HepG2 (cell line): ENCODE measurements around the gene HOXA7. TPM values are rescaled to one million over a fixed set of nuclear protein-coding genes. Genes with fewer than 3 reads are reported as not detected.

Experiments used
- ATAC-seq: fragments of 200-7000 bp; cut with Tn5 transposase; 3 replicates; pipeline ENCODE4 v1.9.1; 2020; ENCODE audit warnings: mild to moderate bottlenecking, moderate library complexity
- BruUV-seq: library from RNA; stranded (reverse); fragments of 400-500 nt; replicated peaks from 2 replicates; lab custom pipeline; 2021; lab: Mats Ljungman, UMichigan
- CTCF ChIA-PET: fragments of 300-600 bp; formaldehyde crosslinking; extraction: SDS; loops from one replicate; lab custom pipeline; 2021; ENCODE audit warnings: low total read pairs, inconsistent platforms, low intra/inter-chr PET ratio; lab: Yijun Ruan, JAX
- POLR2A ChIA-PET: fragments of 350-600 bp; sonication (Branson Sonifier 250); formaldehyde crosslinking; loops from one replicate; lab custom pipeline; 2020; ENCODE audit warnings: antibody characterized with exemption, inconsistent platforms; lab: Yijun Ruan, JAX
- DNase-seq: peaks from one replicate; pipeline ENCODE4 v3.0.0-alpha.2; 2015; ENCODE audit warnings: low spot score
- FAIRE-seq: peaks from 3 replicates; lab custom pipeline; 2011; peaks lifted over from hg19 to GRCh38; lab: Jason Lieb, UNC
- H2AFZ ChIP-seq: one replicate; pipeline ENCODE4 v1.6.1; 2011; ENCODE audit warnings: low read length, inconsistent platforms
- H3K27ac ChIP-seq: fragments of 300-600 bp; 3 replicates; pipeline ENCODE4 v1.8.0; 2011; ENCODE audit warnings: mixed run types, mild to moderate bottlenecking, mixed read lengths, low read length, inconsistent platforms; ENCODE audit not compliant: insufficient read depth; ENCODE audit errors: extremely low read length
- H3K27me3 ChIP-seq, 2 experiments: fragments of 200-600 bp in 1 of 2; 2 replicates in 1 of 2; 3 replicates in 1 of 2; pipeline versions ENCODE4 v1.6.0 to v1.8.0; 2011; ENCODE audit warnings: low read length in 2 of 2, mild to moderate bottlenecking in 2 of 2, moderate library complexity in 2 of 2, inconsistent platforms in 1 of 2; ENCODE audit not compliant: insufficient read depth in 2 of 2, control insufficient read depth in 1 of 2
- H3K36me3 ChIP-seq, 2 experiments: fragments of 200-600 bp in 1 of 2; replicated peaks in 1 of 2; 2 replicates in 1 of 2; 3 replicates in 1 of 2; pipeline versions ENCODE4 v1.5.1 to v1.8.0; 2011; ENCODE audit warnings: low read length in 2 of 2, inconsistent platforms in 1 of 2; ENCODE audit not compliant: insufficient read depth in 2 of 2, control insufficient read depth in 1 of 2
- H3K4me1 ChIP-seq: 2 replicates; pipeline ENCODE4 v1.5.1; 2012; ENCODE audit warnings: low read length, inconsistent platforms; ENCODE audit not compliant: insufficient read depth
- H3K4me2 ChIP-seq: 2 replicates; pipeline ENCODE4 v1.6.0; 2011; ENCODE audit warnings: low read depth, low read length, inconsistent platforms
- H3K4me3 ChIP-seq, 3 experiments: fragments of 200-600 bp in 1 of 3; sonication (generic), shearing (Covaris generic) in 1 of 3; replicated peaks in 1 of 3; 2 replicates each; pipeline ENCODE4 v1.5.1; 2011 to 2016; ENCODE audit warnings: low read length in 3 of 3, inconsistent platforms in 2 of 3, low read depth in 2 of 3, mild to moderate bottlenecking in 2 of 3, control low read depth in 1 of 3, mixed read lengths in 1 of 3; ENCODE audit not compliant: insufficient read depth in 1 of 3
- H3K79me2 ChIP-seq: one replicate; pipeline ENCODE4 v1.6.1; 2011; ENCODE audit warnings: low read length, inconsistent platforms; ENCODE audit not compliant: insufficient read depth
- H3K9ac ChIP-seq: 2 replicates; pipeline ENCODE4 v1.6.0; 2011; ENCODE audit warnings: mild to moderate bottlenecking, low read depth, low read length, inconsistent platforms; ENCODE audit not compliant: insufficient read depth
- H3K9me3 ChIP-seq: 2 replicates; pipeline ENCODE4 v1.5.1; 2012; ENCODE audit warnings: mild to moderate bottlenecking, low read length
- H4K20me1 ChIP-seq: 2 replicates; pipeline ENCODE4 v1.6.0; 2011; ENCODE audit warnings: inconsistent platforms, mild to moderate bottlenecking, low read length, moderate library complexity; ENCODE audit not compliant: insufficient read depth
- CREB1 ChIP-seq, 2 experiments: fragments of 450-650 bp in 1 of 2; IDR thresholded peaks; 2 replicates each; pipeline ENCODE4 v1.6.1; 2016 to 2017; ENCODE audit warnings: control low read depth in 1 of 2, mild to moderate bottlenecking in 1 of 2, missing compliant biosample characterization in 1 of 2, missing genetic modification characterization in 1 of 2
- EP300 ChIP-seq, 3 experiments: sonication (generic) in 1 of 3; formaldehyde crosslinking in 1 of 3; IDR thresholded peaks; 2 replicates each; pipeline versions ENCODE4 v1.5.1 to v1.6.1; 2011 to 2020; ENCODE audit warnings: low read depth in 2 of 3, low read length in 2 of 3, borderline replicate concordance in 1 of 3, improper control_type of control experiment in 1 of 3, mild to moderate bottlenecking in 1 of 3, missing genetic modification reagents in 1 of 3, moderate library complexity in 1 of 3
- SP4 ChIP-seq: sonication (generic); formaldehyde crosslinking; IDR thresholded peaks from 2 replicates; pipeline ENCODE4 v1.8.1; 2023; ENCODE audit warnings: mild to moderate bottlenecking, missing genetic modification reagents
- THAP11 ChIP-seq: IDR thresholded peaks from 2 replicates; pipeline ENCODE4 v1.6.1; 2016; ENCODE audit warnings: missing biosample characterization, missing genetic modification reagents
- ZNF235 ChIP-seq: sonication (generic); formaldehyde crosslinking; IDR thresholded peaks from 2 replicates; pipeline ENCODE4 v1.8.1; 2023; ENCODE audit warnings: mild to moderate bottlenecking, missing genetic modification reagents, borderline replicate concordance
- ZNF512 ChIP-seq: sonication (generic); formaldehyde crosslinking; IDR thresholded peaks from 2 replicates; pipeline ENCODE4 v1.4.0; 2020; ENCODE audit warnings: mild to moderate bottlenecking, missing genetic modification reagents
- ZNF552 ChIP-seq: sonication (generic); formaldehyde crosslinking; IDR thresholded peaks from 2 replicates; pipeline ENCODE4 v1.9.0; 2022; ENCODE audit warnings: missing genetic modification reagents, mild to moderate bottlenecking, borderline replicate concordance
- ZNF746 ChIP-seq: sonication (generic); formaldehyde crosslinking; IDR thresholded peaks from 2 replicates; pipeline ENCODE4 v1.8.0; 2022; ENCODE audit warnings: mild to moderate bottlenecking, missing genetic modification reagents
- ZNF777 ChIP-seq: sonication (generic); formaldehyde crosslinking; IDR thresholded peaks from 2 replicates; pipeline ENCODE4 v1.4.0; 2020; ENCODE audit warnings: missing genetic modification reagents
- WGBS: methylation state at CpG from one replicate; pipeline ENCODE4 v1.1.6; 2017; ENCODE audit warnings: low lambda C conversion rate; 5-methylcytosine and 5-hydroxymethylcytosine counted together
- in situ Hi-C: cut with HindIII; loops from 2 replicates; pipeline ENCODE4 v1.10.0; 2017; ENCODE audit warnings: low pct_unique_long_range_greater_than_20kb; ENCODE audit not compliant: extremely low pct_ligation_motif_present
- intact Hi-C: fragments of 100-400 bp; cut with micrococcal nuclease; formaldehyde crosslinking; loops from one replicate; pipeline ENCODE4 v1.10.0; 2022; ENCODE audit not compliant: unreplicated experiment
- polyA plus RNA-seq, 8 experiments: library from polyadenylated mRNA; depleted of rRNA in 3 of 8; stranded (reverse) in 7 of 8; unstranded in 1 of 8; fragments of >200 nt; fragmentation: Illumina TruSeq in 4 of 8; extraction: Trizol in 4 of 8; gene quantifications; 2 replicates each; pipeline versions ENCODE4 v1.2.1 to v1.2.3, GENCODE V29; 2011 to 2016; ENCODE audit warnings: low read depth in 4 of 8, missing spikeins in 1 of 8, mixed read lengths in 1 of 8; ENCODE audit not compliant: insufficient read depth in 1 of 8
- total RNA-seq, 5 experiments: library from RNA; depleted of rRNA; stranded (reverse); fragments of >200 nt; fragmentation: Illumina TruSeq; extraction: Trizol; gene quantifications; 2 replicates each; pipeline ENCODE4 v1.2.3, GENCODE V29; 2016; ENCODE audit warnings: low read depth in 1 of 5

HOXA7 gene
- total and polyA plus RNA-seq, 2 of the 13 experiments (the other 11 are each of a cell fraction or from before 2014, with no cell fraction given): 0.05 TPM; not detected in 1

DNA sequence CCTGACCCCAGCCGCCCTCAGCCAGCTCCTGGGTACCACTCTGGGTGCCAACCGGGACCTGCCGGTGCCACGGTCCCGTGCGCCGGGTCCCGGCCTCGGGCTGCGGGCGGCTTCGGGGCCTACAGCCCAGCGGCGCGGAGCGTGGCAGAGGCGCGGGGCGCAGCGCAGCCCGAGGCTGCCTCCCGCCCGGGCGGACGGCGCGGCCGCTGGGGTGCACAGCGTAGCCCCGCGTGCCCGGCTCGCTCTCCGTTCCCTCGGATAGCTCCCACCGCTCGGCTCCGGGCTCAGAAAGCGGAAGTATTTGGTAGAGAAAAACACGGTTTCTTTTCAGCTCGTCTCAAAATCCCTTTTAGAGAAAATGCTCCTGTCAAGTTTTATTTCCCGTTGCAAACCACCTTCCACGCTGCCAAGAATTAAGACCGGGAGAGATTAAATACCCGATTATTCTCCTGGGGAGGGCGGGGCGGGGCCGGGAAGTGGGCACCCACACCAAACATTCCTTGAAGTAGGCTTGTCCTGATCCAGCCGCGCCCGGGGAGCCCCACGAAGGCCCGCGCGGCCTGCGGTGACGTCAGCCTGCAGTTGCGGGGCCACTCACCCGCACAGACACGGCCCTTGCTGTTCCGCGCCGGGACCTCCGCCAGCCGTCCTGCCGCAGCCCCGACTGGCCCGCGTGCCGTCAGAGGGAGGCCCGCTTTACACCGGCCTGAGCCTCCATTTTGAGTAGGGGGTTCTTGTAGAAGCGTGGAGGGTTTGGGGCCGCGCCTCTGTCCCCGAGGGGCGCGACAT is 36.3 kb upstream of the HOXA7 start:
- H2AFZ ChIP-seq: no peak overlapping the region

DNA sequence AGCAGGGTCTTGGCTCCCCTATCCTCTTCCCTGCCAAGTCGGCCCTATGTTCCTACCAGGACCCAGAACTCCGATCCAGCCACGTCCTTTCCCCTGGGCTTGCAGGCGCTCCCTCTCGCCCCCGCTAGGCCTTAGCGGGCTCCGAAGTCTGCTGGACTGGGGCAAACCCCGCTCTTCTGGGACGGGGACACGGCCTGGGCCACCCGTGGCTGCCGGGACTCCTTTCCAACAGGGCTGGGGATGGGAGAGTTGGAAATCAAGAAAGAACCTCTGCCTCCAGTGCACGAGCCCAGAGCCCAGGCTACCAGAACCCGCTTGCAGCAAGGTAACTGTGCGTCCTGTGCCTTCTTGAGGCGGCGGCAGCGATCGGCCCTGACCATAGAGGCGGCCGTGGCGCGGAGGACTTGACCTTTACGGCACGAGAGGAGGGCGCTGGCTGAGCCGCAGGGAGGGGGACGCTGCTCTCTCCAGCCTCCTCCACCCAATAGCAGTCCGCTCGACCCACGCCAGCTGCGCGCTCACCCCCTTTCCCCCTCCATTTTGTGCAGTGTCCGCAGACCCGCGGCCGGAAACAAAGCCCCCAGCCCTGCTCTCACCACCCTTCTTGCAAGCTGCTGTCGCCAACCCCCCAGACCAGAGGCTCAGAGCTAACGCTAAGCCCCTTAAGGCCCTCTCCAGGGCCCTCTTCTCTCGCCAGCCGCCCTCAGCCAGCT is 35.5 kb upstream of the HOXA7 start:
- Histone ChIP-seq H3K27ac (no peak overlapping the region), H3K4me3 (peak overlapping the region in 2 of 3 experiments; percentile 9 to 40; a peak in 4 of 6 replicates), H3K36me3 (no peaks in the 10 kb centered on the region), H2AFZ (no peak overlapping the region), H3K4me1 (peaks cover 18% of the 10 kb centered on the region; the same call in 1 of the 2 replicates), H3K9ac (no peak overlapping the region), H3K4me2 (peak overlapping the region; percentile 27; the same call in 1 of the 2 replicates), H3K27me3 (peaks cover 12 to 70% of the 10 kb centered on the region in 2 experiments), H4K20me1 (no peaks in the 10 kb centered on the region), H3K9me3 (no peaks in the 10 kb centered on the region), H3K79me2 (no peaks in the 10 kb centered on the region)
- WGBS: 69% methylated on average over 22 of the region's 42 CpGs
- FAIRE-seq (no peak), DNase-seq (no peak), ATAC-seq (peak; percentile 29)
- TF ChIP-seq ZNF235 (CRISPR knock-in tag) (no peak), SP4 (no peak), ZNF746 (CRISPR knock-in tag) (no peak), THAP11 (CRISPR knock-in tag) (no peak), ZNF512 (CRISPR knock-in tag) (no peak)
- BruUV-seq: no TSS peak
- in situ Hi-C loops: no loop called here
- intact Hi-C loops: loop anchor here (10.0 kb wide), 1 partner anchor 413 kb away; no protein-coding TSS in a partner anchor
- ChIA-PET CTCF (no interaction called here), POLR2A (interaction anchor here (0.6 kb wide), 1 partner anchor 35 kb away, joined by 3 read pairs; no protein-coding TSS in a partner anchor)

More for the DNA sequence above, 36.3 kb upstream of the HOXA7 start:
- no TSS peak for BruUV-seq
- Histone ChIP-seq H3K36me3 (no peaks in the 10 kb centered on the region), H3K4me2 (peak overlapping the region; percentile 27; the same call in 1 of the 2 replicates), H3K27me3 (peaks cover 12 to 68% of the 10 kb centered on the region in 2 experiments), H4K20me1 (no peaks in the 10 kb centered on the region), H3K9me3 (no peaks in the 10 kb centered on the region), H3K79me2 (no peaks in the 10 kb centered on the region), H3K4me1 (peaks cover 17% of the 10 kb centered on the region; the same call in 1 of the 2 replicates), H3K9ac (no peak overlapping the region), H3K4me3 (peak overlapping the region; percentile 9 to 40 (median 16); a peak in 4 of 6 replicates), H3K27ac (no peak overlapping the region)
- intact Hi-C loops: loop anchor here (10.0 kb wide), 1 partner anchor 412 kb away; no protein-coding TSS in a partner anchor
- no peak for DNase-seq
- POLR2A ChIA-PET: no interaction called here
- ATAC-seq: peak; percentile 48
- FAIRE-seq: no peak
- TF ChIP-seq ZNF552: no peak
- peak; percentile 61 for TF ChIP-seq CREB1 (IDR thresholded peaks at IDR 0.05)
- TF ChIP-seq CREB1 (CRISPR knock-in tag; IDR thresholded peaks at IDR 0.05): no peak
- peak; percentile 53; the same call in 1 of the 2 replicates for TF ChIP-seq ZNF777 (CRISPR knock-in tag)
- TF ChIP-seq EP300 (IDR thresholded peaks at IDR 0.05; ENCODE audit: low read depth in 2 of 2, low read length in 2 of 2): no peak
- no peak for TF ChIP-seq EP300 (CRISPR knock-in tag; IDR thresholded peaks at IDR 0.05; ENCODE audit: borderline replicate concordance)
- WGBS: 72% methylated on average over 40 of the region's 78 CpGs
- in situ Hi-C loops: no loop called here
- CTCF ChIA-PET: no interaction called here
